Type B pancreatic cell (in vitro differentiated cells): ENCODE measurements around the gene ACAT2. TPM values are rescaled to one million over a fixed set of nuclear protein-coding genes. Genes with fewer than 3 reads are reported as not detected.
A peak's percentile ranks its signal among the peaks of the same experiment; 100 is the strongest.
"Not testable (repeated sequence)": the region's sequence is repeated elsewhere in the genome, so short reads cannot be mapped to it uniquely, and the experiment has no call there.

Experiments used
- DNase-seq: peaks from one replicate; pipeline ENCODE4 v3.0.0; 2021; ENCODE audit warnings: mixed read lengths; ENCODE audit not compliant: unreplicated experiment; ENCODE audit errors: extremely low spot score
- H3K27ac Mint-ChIP-seq: 2 replicates; pipeline ENCODE4 v1.8.0; 2021; ENCODE audit warnings: mild to moderate bottlenecking, mixed read lengths
- H3K27me3 Mint-ChIP-seq: 2 replicates; pipeline ENCODE4 v1.8.0; 2021; ENCODE audit warnings: mixed read lengths
- H3K36me3 Mint-ChIP-seq: 2 replicates; pipeline ENCODE4 v1.8.0; 2021; ENCODE audit warnings: mixed read lengths
- H3K4me1 Mint-ChIP-seq: one replicate; pipeline ENCODE4 v1.8.0; 2021; ENCODE audit warnings: mixed read lengths; ENCODE audit not compliant: unreplicated experiment
- H3K4me3 Mint-ChIP-seq: 2 replicates; pipeline ENCODE4 v1.8.0; 2021; ENCODE audit warnings: mild to moderate bottlenecking, mixed read lengths
- H3K9me3 Mint-ChIP-seq: 2 replicates; pipeline ENCODE4 v1.8.0; 2021; ENCODE audit warnings: mixed read lengths
- CTCF ChIP-seq: fragments of 200-600 bp; sonication (generic); conservative IDR thresholded peaks from 2 replicates; pipeline ENCODE4 v1.5.0; 2021; ENCODE audit warnings: antibody characterized with exemption, mild to moderate bottlenecking
- total RNA-seq: library from RNA; stranded (reverse); gene quantifications from 2 replicates; pipeline ENCODE4 v1.2.1, GENCODE V29; 2021; ENCODE audit warnings: low replicate concordance

The ACAT2 gene
- total RNA-seq, 1 donor from 2014 or later: 67.4 TPM

GRCh38 chr6:159790956-159791598 lies 29.2 kb downstream of the ACAT2 start:
- H3K27ac Mint-ChIP-seq: peak overlapping the region; percentile 100
- no peak for DNase-seq
- no peak for TF ChIP-seq CTCF
- H3K36me3 Mint-ChIP-seq: peaks cover 19% of the 10 kb centered on the region
- peak overlapping the region; percentile 100 for H3K4me3 Mint-ChIP-seq
- H3K4me1 Mint-ChIP-seq: peaks cover 26% of the 10 kb centered on the region
- no peaks in the 10 kb centered on the region for H3K27me3 Mint-ChIP-seq
- H3K9me3 Mint-ChIP-seq: no peaks in the 10 kb centered on the region

GRCh38 chr6:159794976-159795375 lies 33.1 kb downstream of the ACAT2 start:
- H3K27ac Mint-ChIP-seq: peak overlapping the region; percentile 42
- peaks cover 12% of the 10 kb centered on the region for H3K4me1 Mint-ChIP-seq
- not testable (repeated sequence) for H3K4me3 Mint-ChIP-seq, DNase-seq, H3K27me3 Mint-ChIP-seq, H3K9me3 Mint-ChIP-seq
- H3K36me3 Mint-ChIP-seq: peaks cover 25% of the 10 kb centered on the region

- Mint-ChIP-seq H3K36me3 (peaks cover 16% of the 10 kb centered on the region), H3K4me1 (no peaks in the 10 kb centered on the region), H3K27me3 (no peaks in the 10 kb centered on the region), H3K27ac (no peak overlapping the region), H3K4me3 (no peak overlapping the region), H3K9me3 (no peaks in the 10 kb centered on the region)
- TF ChIP-seq CTCF: no peak
- no peak for DNase-seq
Measured at GRCh38 chr6:159797554-159797953, 35.7 kb downstream of the ACAT2 start.

GRCh38 chr6:159800141-159800865 lies 38.5 kb downstream of the ACAT2 start, which contains the start of gene PNLDC1:
TSS of gene PNLDC1 (plus strand) at chr6:159800276. CDS start at chr6:159800308, 32 bp downstream.
- Mint-ChIP-seq H3K36me3 (peaks cover 16% of the 10 kb centered on the region), H3K9me3 (no peaks in the 10 kb centered on the region), H3K27me3 (no peaks in the 10 kb centered on the region), H3K4me1 (no peaks in the 10 kb centered on the region), H3K4me3 (no peak within 1 kb of the TSS), H3K27ac (no peak within 1 kb of the TSS)
- DNase-seq: no peak
- TF ChIP-seq CTCF: no peak

- DNase-seq: no peak
- no peak overlapping the region for H3K4me3 Mint-ChIP-seq
- no peak for TF ChIP-seq CTCF
- no peaks in the 10 kb centered on the region for H3K4me1 Mint-ChIP-seq
- H3K27ac Mint-ChIP-seq: no peak overlapping the region
- no peaks in the 10 kb centered on the region for H3K27me3 Mint-ChIP-seq
- no peaks in the 10 kb centered on the region for H3K9me3 Mint-ChIP-seq
- H3K36me3 Mint-ChIP-seq: peaks cover 15% of the 10 kb centered on the region
Measured at GRCh38 chr6:159801935-159802334, 40.1 kb downstream of the ACAT2 start.

- Mint-ChIP-seq H3K27ac (no peak overlapping the region), H3K36me3 (no peaks in the 10 kb centered on the region), H3K27me3 (no peaks in the 10 kb centered on the region), H3K4me1 (no peaks in the 10 kb centered on the region), H3K4me3 (no peak overlapping the region), H3K9me3 (no peaks in the 10 kb centered on the region)
- DNase-seq: no peak
- TF ChIP-seq CTCF: no peak
Measured at GRCh38 chr6:159804504-159804903, 42.7 kb downstream of the ACAT2 start.
